H1 (cell line): ENCODE measurements around the gene LMAN1. TPM values are rescaled to one million over a fixed set of nuclear protein-coding genes. Genes with fewer than 3 reads are reported as not detected.

Experiments
- BCL11A ChIP-seq, 2 experiments: IDR thresholded peaks; one replicate each; pipeline ENCODE4 v1.6.1; 2011; ENCODE audit warnings: low read depth in 2 of 2, low read length in 2 of 2, mild to moderate bottlenecking in 2 of 2
- CBX8 ChIP-seq: fragments of 300-800, 300-1000 bp; sonication (generic); IDR thresholded peaks from 2 replicates; pipeline ENCODE4 v1.7.1; 2016; ENCODE audit warnings: low read depth, low read length, borderline replicate concordance
- CTBP2 ChIP-seq: IDR thresholded peaks from 2 replicates; pipeline ENCODE4 v1.7.0; 2011; ENCODE audit warnings: borderline replicate concordance, mild to moderate bottlenecking, moderate library complexity, mixed read lengths, low read length; ENCODE audit not compliant: insufficient read depth, insufficient read length
- EGR1 ChIP-seq: IDR thresholded peaks from 2 replicates; pipeline ENCODE4 v1.6.1; 2011; ENCODE audit warnings: low read depth, low read length, borderline replicate concordance
- KDM1A ChIP-seq: fragments of 200-600, 300-600 bp; sonication (generic); IDR thresholded peaks from 2 replicates; pipeline ENCODE4 v1.7.1; 2016; ENCODE audit warnings: mild to moderate bottlenecking, low read length, borderline replicate concordance
- KDM4A ChIP-seq: IDR thresholded peaks from one replicate; pipeline ENCODE4 v1.7.1; 2012; ENCODE audit warnings: low read depth, mild to moderate bottlenecking, moderate library complexity, low read length, inconsistent platforms; ENCODE audit not compliant: severe bottlenecking
- SAP30 ChIP-seq: fragments of 300-600 bp; sonication (generic); IDR thresholded peaks from 2 replicates; pipeline ENCODE4 v1.7.1; 2012; ENCODE audit warnings: low read length, moderate library complexity, mild to moderate bottlenecking, inconsistent platforms; ENCODE audit not compliant: insufficient read depth, insufficient replicate concordance
- SUZ12 ChIP-seq: fragments of 200-600 bp; sonication (generic); IDR thresholded peaks from 2 replicates; pipeline ENCODE4 v1.6.1; 2012; ENCODE audit warnings: mild to moderate bottlenecking, inconsistent platforms, low read length, moderate library complexity, mixed read lengths
- polyA plus RNA-seq, 7 experiments: library from polyadenylated mRNA; depleted of rRNA in 3 of 7; stranded (reverse) in 5 of 7; unstranded in 2 of 7; fragments of >200 nt in 5 of 7; fragments of 200-250 nt in 2 of 7; gene quantifications; 1 replicate in 5 of 7; 2 replicates in 1 of 7; 4 replicates in 1 of 7; pipeline versions ENCODE4 v1.2.1 to v1.2.3, GENCODE V29; 2011 to 2013; ENCODE audit warnings: missing spikeins in 2 of 7, mixed read lengths in 2 of 7
- total RNA-seq: library from RNA; stranded (reverse); fragmentation: NEBNext Ultra II Directional; extraction: Animal tissue kit (Norgen Biotek cat#: 25700); gene quantifications from 2 replicates; pipeline ENCODE4 v1.2.1, GENCODE V29; 2021
- TF ChIP-seq, protein P1 (sequence below): fragments of 300-600 bp; sonication (generic); IDR thresholded peaks from 2 replicates; pipeline ENCODE4 v1.7.1; 2012; ENCODE audit warnings: low read length, moderate library complexity, mild to moderate bottlenecking, inconsistent platforms; ENCODE audit not compliant: insufficient replicate concordance

Gene LMAN1
- total and polyA plus RNA-seq, 2 of the 8 experiments (the other 6 are each of a cell fraction or from before 2014, with no cell fraction given), result 20.3 to 73.6 TPM

DNA sequence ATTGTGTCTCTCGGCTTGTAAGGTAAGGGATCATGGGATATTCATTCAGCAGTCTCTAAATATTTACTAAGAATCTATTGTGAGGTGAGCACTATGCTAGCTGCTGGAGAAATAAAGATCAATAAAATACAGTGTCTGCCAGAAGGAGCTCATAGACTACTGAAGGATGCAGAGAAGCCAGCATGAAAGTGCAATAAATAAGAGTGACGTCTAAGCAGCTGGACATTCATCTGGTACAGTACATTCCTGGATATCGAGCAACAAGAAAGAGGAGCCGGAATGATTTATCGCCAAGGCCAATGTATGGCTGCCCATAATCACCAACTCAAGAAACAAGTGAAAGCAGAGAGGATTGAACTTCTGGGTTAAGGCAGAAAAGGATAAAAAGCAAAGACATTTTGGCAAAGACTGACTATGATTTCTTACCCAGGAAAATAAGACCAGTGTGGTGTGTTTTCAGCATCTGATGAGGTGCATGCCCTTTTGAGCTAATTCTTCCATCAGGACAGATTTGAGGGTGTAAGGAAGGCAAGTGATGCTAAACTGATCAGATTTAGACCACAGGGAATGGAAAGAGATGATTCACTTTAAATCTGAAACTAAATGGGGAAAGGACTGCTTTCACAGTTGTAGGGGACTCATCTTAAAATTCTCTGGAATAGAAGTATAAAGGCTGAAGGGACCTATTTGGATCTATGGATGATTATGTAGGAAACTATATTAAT lies 18.7 kb upstream of the LMAN1 start (continued):
- TF ChIP-seq, protein P1, sequence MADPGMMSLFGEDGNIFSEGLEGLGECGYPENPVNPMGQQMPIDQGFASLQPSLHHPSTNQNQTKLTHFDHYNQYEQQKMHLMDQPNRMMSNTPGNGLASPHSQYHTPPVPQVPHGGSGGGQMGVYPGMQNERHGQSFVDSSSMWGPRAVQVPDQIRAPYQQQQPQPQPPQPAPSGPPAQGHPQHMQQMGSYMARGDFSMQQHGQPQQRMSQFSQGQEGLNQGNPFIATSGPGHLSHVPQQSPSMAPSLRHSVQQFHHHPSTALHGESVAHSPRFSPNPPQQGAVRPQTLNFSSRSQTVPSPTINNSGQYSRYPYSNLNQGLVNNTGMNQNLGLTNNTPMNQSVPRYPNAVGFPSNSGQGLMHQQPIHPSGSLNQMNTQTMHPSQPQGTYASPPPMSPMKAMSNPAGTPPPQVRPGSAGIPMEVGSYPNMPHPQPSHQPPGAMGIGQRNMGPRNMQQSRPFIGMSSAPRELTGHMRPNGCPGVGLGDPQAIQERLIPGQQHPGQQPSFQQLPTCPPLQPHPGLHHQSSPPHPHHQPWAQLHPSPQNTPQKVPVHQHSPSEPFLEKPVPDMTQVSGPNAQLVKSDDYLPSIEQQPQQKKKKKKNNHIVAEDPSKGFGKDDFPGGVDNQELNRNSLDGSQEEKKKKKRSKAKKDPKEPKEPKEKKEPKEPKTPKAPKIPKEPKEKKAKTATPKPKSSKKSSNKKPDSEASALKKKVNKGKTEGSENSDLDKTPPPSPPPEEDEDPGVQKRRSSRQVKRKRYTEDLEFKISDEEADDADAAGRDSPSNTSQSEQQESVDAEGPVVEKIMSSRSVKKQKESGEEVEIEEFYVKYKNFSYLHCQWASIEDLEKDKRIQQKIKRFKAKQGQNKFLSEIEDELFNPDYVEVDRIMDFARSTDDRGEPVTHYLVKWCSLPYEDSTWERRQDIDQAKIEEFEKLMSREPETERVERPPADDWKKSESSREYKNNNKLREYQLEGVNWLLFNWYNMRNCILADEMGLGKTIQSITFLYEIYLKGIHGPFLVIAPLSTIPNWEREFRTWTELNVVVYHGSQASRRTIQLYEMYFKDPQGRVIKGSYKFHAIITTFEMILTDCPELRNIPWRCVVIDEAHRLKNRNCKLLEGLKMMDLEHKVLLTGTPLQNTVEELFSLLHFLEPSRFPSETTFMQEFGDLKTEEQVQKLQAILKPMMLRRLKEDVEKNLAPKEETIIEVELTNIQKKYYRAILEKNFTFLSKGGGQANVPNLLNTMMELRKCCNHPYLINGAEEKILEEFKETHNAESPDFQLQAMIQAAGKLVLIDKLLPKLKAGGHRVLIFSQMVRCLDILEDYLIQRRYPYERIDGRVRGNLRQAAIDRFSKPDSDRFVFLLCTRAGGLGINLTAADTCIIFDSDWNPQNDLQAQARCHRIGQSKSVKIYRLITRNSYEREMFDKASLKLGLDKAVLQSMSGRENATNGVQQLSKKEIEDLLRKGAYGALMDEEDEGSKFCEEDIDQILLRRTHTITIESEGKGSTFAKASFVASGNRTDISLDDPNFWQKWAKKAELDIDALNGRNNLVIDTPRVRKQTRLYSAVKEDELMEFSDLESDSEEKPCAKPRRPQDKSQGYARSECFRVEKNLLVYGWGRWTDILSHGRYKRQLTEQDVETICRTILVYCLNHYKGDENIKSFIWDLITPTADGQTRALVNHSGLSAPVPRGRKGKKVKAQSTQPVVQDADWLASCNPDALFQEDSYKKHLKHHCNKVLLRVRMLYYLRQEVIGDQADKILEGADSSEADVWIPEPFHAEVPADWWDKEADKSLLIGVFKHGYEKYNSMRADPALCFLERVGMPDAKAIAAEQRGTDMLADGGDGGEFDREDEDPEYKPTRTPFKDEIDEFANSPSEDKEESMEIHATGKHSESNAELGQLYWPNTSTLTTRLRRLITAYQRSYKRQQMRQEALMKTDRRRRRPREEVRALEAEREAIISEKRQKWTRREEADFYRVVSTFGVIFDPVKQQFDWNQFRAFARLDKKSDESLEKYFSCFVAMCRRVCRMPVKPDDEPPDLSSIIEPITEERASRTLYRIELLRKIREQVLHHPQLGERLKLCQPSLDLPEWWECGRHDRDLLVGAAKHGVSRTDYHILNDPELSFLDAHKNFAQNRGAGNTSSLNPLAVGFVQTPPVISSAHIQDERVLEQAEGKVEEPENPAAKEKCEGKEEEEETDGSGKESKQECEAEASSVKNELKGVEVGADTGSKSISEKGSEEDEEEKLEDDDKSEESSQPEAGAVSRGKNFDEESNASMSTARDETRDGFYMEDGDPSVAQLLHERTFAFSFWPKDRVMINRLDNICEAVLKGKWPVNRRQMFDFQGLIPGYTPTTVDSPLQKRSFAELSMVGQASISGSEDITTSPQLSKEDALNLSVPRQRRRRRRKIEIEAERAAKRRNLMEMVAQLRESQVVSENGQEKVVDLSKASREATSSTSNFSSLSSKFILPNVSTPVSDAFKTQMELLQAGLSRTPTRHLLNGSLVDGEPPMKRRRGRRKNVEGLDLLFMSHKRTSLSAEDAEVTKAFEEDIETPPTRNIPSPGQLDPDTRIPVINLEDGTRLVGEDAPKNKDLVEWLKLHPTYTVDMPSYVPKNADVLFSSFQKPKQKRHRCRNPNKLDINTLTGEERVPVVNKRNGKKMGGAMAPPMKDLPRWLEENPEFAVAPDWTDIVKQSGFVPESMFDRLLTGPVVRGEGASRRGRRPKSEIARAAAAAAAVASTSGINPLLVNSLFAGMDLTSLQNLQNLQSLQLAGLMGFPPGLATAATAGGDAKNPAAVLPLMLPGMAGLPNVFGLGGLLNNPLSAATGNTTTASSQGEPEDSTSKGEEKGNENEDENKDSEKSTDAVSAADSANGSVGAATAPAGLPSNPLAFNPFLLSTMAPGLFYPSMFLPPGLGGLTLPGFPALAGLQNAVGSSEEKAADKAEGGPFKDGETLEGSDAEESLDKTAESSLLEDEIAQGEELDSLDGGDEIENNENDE, result no peak
- no peak for TF ChIP-seq CBX8
- TF ChIP-seq CTBP2, result no peak
- TF ChIP-seq KDM1A, result no peak
- TF ChIP-seq EGR1, result no peak
- TF ChIP-seq SAP30, result no peak
- no peak for TF ChIP-seq KDM4A
- no peak for TF ChIP-seq SUZ12
- TF ChIP-seq BCL11A (IDR thresholded peaks at IDR 0.05; ENCODE audit: low read depth in 2 of 2, low read length in 2 of 2), result no peak
